ENCODE results near the gene ADGRE3.
"Not testable (repeated sequence)": the region's sequence is repeated elsewhere in the genome, so short reads cannot be mapped to it uniquely, and the experiment has no call there.

Gene ADGRE3

DNA sequence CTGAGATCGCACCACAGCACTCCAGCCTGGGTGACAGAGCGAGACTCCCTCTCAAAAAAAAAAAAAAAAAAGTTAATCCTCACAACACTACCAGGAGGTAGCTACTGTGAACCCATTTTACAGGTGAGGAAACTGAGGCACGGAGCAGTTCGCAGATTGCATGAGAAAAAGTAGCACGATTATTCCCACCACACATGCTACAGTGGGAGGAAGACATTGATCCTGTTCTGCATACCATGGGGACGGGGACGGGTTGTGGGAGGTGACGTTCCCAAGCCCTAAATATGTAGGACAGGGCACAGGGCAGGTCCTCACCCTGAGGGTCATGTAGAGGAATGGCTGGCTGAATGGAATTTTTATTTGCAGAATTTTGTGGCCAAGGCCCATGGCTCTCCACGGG, 68.0 kb downstream of the ADGRE3 start:
- no peaks in the 10 kb centered on the region for H3K27me3 ChIP-seq (ENCODE audit: control insufficient read depth in 2 of 2, insufficient read depth in 2 of 2, low read length in 2 of 2)
- H3K36me3 ChIP-seq (ENCODE audit: control insufficient read depth in 2 of 2, insufficient read depth in 2 of 2, low read length in 2 of 2): no peaks in the 10 kb centered on the region
- H3K4me1 ChIP-seq (ENCODE audit: control insufficient read depth in 2 of 2, insufficient read depth in 2 of 2, low read length in 2 of 2): no peaks in the 10 kb centered on the region
- no peak overlapping the region for H3K9ac ChIP-seq (ENCODE audit: low read depth in 1 of 2, low read length in 2 of 2)
- no peak overlapping the region for H3K4me3 ChIP-seq (ENCODE audit: low read length in 2 of 2)
- H3K9me3 ChIP-seq (ENCODE audit: control insufficient read depth in 2 of 2, low read length in 2 of 2): no peaks in the 10 kb centered on the region
- H3K27ac ChIP-seq (ENCODE audit: low read depth in 2 of 2, low read length in 2 of 2): no peak overlapping the region

DNA sequence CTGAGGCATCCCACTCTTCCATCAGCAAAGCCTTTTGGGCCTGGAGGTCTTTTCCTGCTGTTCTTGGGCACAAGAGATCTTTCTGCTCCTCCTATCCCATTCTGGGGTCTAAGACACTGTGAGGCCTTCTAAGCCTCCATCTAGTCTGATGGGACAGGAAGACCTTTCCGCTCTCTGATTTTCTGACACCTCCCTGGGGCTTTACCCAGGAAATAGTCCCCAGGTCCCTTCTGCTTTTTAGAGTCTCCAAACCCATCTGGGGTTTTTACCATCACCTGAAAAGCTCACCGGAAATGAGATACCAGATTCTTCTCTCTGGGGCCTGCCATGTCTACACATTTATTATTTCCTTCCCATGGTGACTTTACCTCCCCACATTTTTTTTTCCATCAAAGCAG, 70.7 kb downstream of the ADGRE3 start:
- H3K9ac ChIP-seq (ENCODE audit: low read depth in 1 of 2, low read length in 2 of 2): no peak overlapping the region
- no peak overlapping the region for H3K27ac ChIP-seq (ENCODE audit: low read depth in 2 of 2, low read length in 2 of 2)

GRCh38 chr19:14599548-14600147, 75.0 kb downstream of the ADGRE3 start:
- H3K27ac ChIP-seq (ENCODE audit: low read depth in 2 of 2, low read length in 2 of 2): no peak overlapping the region
- no peaks in the 10 kb centered on the region for H3K36me3 ChIP-seq (ENCODE audit: control insufficient read depth in 2 of 2, insufficient read depth in 2 of 2, low read length in 2 of 2)
- no peak overlapping the region for H3K4me3 ChIP-seq (ENCODE audit: low read length in 2 of 2)
- no peaks in the 10 kb centered on the region for H3K27me3 ChIP-seq (ENCODE audit: control insufficient read depth in 2 of 2, insufficient read depth in 2 of 2, low read length in 2 of 2)
- no peaks in the 10 kb centered on the region for H3K4me1 ChIP-seq (ENCODE audit: control insufficient read depth in 2 of 2, insufficient read depth in 2 of 2, low read length in 2 of 2)
- H3K9ac ChIP-seq (ENCODE audit: low read depth in 1 of 2, low read length in 2 of 2): no peak overlapping the region
- H3K9me3 ChIP-seq (ENCODE audit: control insufficient read depth in 2 of 2, low read length in 2 of 2): no peaks in the 10 kb centered on the region

More for the DNA sequence above, 70.7 kb downstream of the ADGRE3 start:
- Histone ChIP-seq H3K27me3 (ENCODE audit: control insufficient read depth in 2 of 2, insufficient read depth in 2 of 2, low read length in 2 of 2) (no peaks in the 10 kb centered on the region), H3K4me3 (ENCODE audit: low read length in 2 of 2) (no peak overlapping the region), H3K4me1 (ENCODE audit: control insufficient read depth in 2 of 2, insufficient read depth in 2 of 2, low read length in 2 of 2) (no peaks in the 10 kb centered on the region), H3K9me3 (ENCODE audit: control insufficient read depth in 2 of 2, low read length in 2 of 2) (no peaks in the 10 kb centered on the region), H3K36me3 (ENCODE audit: control insufficient read depth in 2 of 2, insufficient read depth in 2 of 2, low read length in 2 of 2) (no peaks in the 10 kb centered on the region)

DNA sequence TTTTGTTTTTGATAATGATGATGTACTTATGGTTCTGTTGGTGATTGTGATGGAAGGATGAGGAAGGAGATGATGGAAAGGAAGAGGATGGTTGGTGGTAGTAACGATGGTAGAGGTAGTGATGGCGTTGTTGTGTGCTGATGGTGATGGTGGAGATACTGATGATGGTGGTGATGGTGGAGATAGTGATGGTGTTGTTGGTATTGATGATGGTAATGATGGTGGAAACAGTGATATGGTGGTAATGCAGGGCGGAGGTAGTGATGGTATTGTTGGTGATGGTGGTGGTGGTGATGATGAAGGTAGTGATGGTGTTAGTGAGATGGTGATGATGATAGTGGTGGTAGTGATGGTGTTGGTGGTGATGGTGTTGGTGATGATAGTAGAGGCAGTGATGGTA, 79.1 kb downstream of the ADGRE3 start:
- Histone ChIP-seq H3K9me3 (ENCODE audit: control insufficient read depth in 2 of 2, low read length in 2 of 2) (no peaks in the 10 kb centered on the region), H3K36me3 (ENCODE audit: control insufficient read depth in 2 of 2, insufficient read depth in 2 of 2, low read length in 2 of 2) (no peaks in the 10 kb centered on the region), H3K4me3 (ENCODE audit: low read length in 2 of 2) (no peak overlapping the region), H3K4me1 (ENCODE audit: control insufficient read depth in 2 of 2, insufficient read depth in 2 of 2, low read length in 2 of 2) (no peaks in the 10 kb centered on the region), H3K27me3 (ENCODE audit: control insufficient read depth in 2 of 2, insufficient read depth in 2 of 2, low read length in 2 of 2) (no peaks in the 10 kb centered on the region), H3K27ac (ENCODE audit: low read depth in 2 of 2, low read length in 2 of 2) (no peak overlapping the region), H3K9ac (ENCODE audit: low read depth in 1 of 2, low read length in 2 of 2) (no peak overlapping the region)

DNA sequence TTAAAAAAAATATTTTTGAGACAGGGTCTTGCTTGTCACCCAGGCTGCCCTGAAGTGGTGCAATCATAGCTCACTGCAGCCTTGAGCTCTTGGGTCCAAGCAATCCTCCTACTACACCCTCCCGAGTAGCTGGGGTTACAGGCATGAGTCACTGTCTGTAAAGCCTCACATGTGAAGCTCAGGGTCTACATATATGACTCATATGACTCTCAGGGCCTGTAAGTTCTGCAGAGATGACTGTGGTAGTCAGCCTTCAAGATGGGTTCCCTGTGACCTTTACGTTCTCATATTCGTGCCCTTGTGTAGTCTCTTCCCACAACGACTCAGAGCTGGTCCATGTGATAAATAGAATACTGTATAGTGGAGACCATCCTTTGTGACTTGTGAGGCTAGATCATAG, 85.2 kb downstream of the ADGRE3 start:
- H3K9ac ChIP-seq (ENCODE audit: low read depth in 1 of 2, low read length in 2 of 2); H3K4me3 ChIP-seq (ENCODE audit: low read length in 2 of 2); H3K4me1 ChIP-seq (ENCODE audit: control insufficient read depth in 2 of 2, insufficient read depth in 2 of 2, low read length in 2 of 2); H3K27ac ChIP-seq (ENCODE audit: low read depth in 2 of 2, low read length in 2 of 2); H3K9me3 ChIP-seq (ENCODE audit: control insufficient read depth in 2 of 2, low read length in 2 of 2); H3K27me3 ChIP-seq (ENCODE audit: control insufficient read depth in 2 of 2, insufficient read depth in 2 of 2, low read length in 2 of 2); H3K36me3 ChIP-seq (ENCODE audit: control insufficient read depth in 2 of 2, insufficient read depth in 2 of 2, low read length in 2 of 2): not testable (repeated sequence)

GRCh38 chr19:14585187-14585586, 89.5 kb downstream of the ADGRE3 start:
- not testable (repeated sequence) for H3K9ac ChIP-seq (ENCODE audit: low read depth in 1 of 2, low read length in 2 of 2); H3K27ac ChIP-seq (ENCODE audit: low read depth in 2 of 2, low read length in 2 of 2); H3K4me1 ChIP-seq (ENCODE audit: control insufficient read depth in 2 of 2, insufficient read depth in 2 of 2, low read length in 2 of 2); H3K27me3 ChIP-seq (ENCODE audit: control insufficient read depth in 2 of 2, insufficient read depth in 2 of 2, low read length in 2 of 2); H3K9me3 ChIP-seq (ENCODE audit: control insufficient read depth in 2 of 2, low read length in 2 of 2); H3K36me3 ChIP-seq (ENCODE audit: control insufficient read depth in 2 of 2, insufficient read depth in 2 of 2, low read length in 2 of 2); H3K4me3 ChIP-seq (ENCODE audit: low read length in 2 of 2)

GRCh38 chr19:14584372-14584771, 90.3 kb downstream of the ADGRE3 start:
- H3K4me3 ChIP-seq (ENCODE audit: low read length in 2 of 2); H3K36me3 ChIP-seq (ENCODE audit: control insufficient read depth in 2 of 2, insufficient read depth in 2 of 2, low read length in 2 of 2); H3K27me3 ChIP-seq (ENCODE audit: control insufficient read depth in 2 of 2, insufficient read depth in 2 of 2, low read length in 2 of 2); H3K4me1 ChIP-seq (ENCODE audit: control insufficient read depth in 2 of 2, insufficient read depth in 2 of 2, low read length in 2 of 2); H3K9ac ChIP-seq (ENCODE audit: low read depth in 1 of 2, low read length in 2 of 2); H3K27ac ChIP-seq (ENCODE audit: low read depth in 2 of 2, low read length in 2 of 2); H3K9me3 ChIP-seq (ENCODE audit: control insufficient read depth in 2 of 2, low read length in 2 of 2): not testable (repeated sequence)

DNA sequence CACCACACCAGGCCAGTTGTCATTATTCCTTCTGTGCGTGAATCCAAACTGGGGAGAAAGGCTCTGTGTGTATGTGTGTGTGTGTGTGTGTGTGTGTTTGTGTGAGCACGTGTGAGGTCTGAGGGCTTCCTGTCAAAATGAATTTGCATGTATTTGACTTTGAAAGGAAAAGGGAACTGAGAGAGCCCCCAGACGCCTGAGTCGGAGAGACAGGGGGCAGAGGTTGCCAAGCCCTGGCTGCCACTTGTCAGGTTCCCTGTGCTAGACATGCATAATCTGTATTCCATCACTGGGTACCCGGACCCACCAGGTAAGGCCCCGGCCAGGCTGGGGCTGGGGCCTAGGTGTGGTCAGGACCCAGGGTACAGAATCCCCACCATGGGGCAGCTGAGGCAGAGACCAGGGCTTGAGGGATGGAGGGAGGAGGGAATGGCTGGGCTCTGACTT, 91.7 kb downstream of the ADGRE3 start, which contains the start of gene CLEC17A:
Gene CLEC17A, plus strand, starts transcription at position 191 of the 447 bp plus-strand sequence. Its CDS starts 77 bp downstream, at position 268.
- Histone ChIP-seq H3K9me3 (ENCODE audit: control insufficient read depth in 2 of 2, low read length in 2 of 2) (no peaks in the 10 kb centered on the region), H3K9ac (ENCODE audit: low read depth in 1 of 2, low read length in 2 of 2) (no peak within 1 kb of the TSS), H3K4me3 (ENCODE audit: low read length in 2 of 2) (peak within 1 kb of the TSS in 1 of 2 donors; percentile 26), H3K36me3 (ENCODE audit: control insufficient read depth in 2 of 2, insufficient read depth in 2 of 2, low read length in 2 of 2) (no peaks in the 10 kb centered on the region), H3K27me3 (ENCODE audit: control insufficient read depth in 2 of 2, insufficient read depth in 2 of 2, low read length in 2 of 2) (no peaks in the 10 kb centered on the region), H3K4me1 (ENCODE audit: control insufficient read depth in 2 of 2, insufficient read depth in 2 of 2, low read length in 2 of 2) (no peaks in the 10 kb centered on the region), H3K27ac (ENCODE audit: low read depth in 2 of 2, low read length in 2 of 2) (no peak within 1 kb of the TSS)

DNA sequence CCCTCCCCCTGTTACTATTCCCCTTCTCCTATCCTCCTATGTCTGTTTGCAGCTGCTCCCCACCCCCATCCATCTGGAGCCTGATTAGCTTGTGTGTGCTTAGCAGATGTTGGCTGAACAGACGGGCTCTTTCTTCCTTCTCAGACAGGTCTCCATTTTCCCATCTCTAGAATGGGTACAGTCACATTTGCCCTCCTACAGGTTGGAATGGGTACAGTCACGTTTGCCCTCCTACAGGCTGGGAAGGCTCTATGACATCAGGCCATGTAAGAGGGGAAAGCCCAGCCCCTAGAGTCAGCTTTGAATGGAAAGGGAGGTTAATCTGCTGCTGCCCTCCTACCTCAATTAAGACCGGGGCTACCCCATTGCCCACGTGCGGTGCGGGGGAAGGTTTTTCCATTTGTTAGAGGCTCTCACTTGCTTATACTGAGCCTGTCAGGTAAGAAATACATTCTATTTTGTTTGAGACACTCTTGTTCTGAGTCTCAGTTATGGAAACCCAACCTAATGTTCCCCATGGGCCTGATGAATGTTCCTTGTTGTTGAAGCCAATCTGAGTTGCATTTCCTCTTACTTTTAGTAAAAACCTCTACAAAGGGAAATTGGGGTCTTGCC, 93.9 kb downstream of the ADGRE3 start:
- Histone ChIP-seq H3K9me3 (ENCODE audit: control insufficient read depth in 2 of 2, low read length in 2 of 2) (no peaks in the 10 kb centered on the region), H3K4me1 (ENCODE audit: control insufficient read depth in 2 of 2, insufficient read depth in 2 of 2, low read length in 2 of 2) (no peaks in the 10 kb centered on the region)

DNA sequence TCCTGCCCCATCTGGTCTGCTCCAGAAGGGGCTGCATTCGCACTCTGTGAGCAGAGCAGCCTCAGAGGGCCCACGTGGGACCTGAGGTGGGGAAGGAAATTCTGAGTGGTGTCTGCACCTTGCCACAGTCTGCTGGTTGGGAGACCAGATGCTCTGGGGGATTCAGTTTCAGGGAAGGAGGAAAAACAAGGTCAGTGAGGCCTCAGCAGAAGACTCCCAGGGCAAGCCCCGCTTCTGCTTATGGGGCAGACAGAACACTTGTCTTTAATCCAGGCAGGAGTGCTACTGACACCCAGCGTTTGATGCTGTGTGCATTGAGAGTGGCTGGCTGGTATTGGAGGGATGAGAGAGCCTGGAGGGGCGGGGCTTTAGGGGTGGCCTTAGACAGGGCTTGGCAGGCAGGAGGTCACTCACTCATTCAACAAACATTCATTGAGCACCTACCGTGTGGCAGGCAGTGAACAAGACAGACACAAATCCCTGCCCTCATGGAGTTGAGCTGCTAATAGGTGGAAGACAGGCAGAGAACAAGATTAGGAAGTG, 96.7 kb downstream of the ADGRE3 start:
- Histone ChIP-seq H3K27me3 (ENCODE audit: control insufficient read depth in 2 of 2, insufficient read depth in 2 of 2, low read length in 2 of 2) (no peaks in the 10 kb centered on the region), H3K9me3 (ENCODE audit: control insufficient read depth in 2 of 2, low read length in 2 of 2) (no peaks in the 10 kb centered on the region), H3K36me3 (ENCODE audit: control insufficient read depth in 2 of 2, insufficient read depth in 2 of 2, low read length in 2 of 2) (no peaks in the 10 kb centered on the region), H3K9ac (ENCODE audit: low read depth in 1 of 2, low read length in 2 of 2) (no peak overlapping the region), H3K27ac (ENCODE audit: low read depth in 2 of 2, low read length in 2 of 2) (no peak overlapping the region), H3K4me3 (ENCODE audit: low read length in 2 of 2) (no peak overlapping the region), H3K4me1 (ENCODE audit: control insufficient read depth in 2 of 2, insufficient read depth in 2 of 2, low read length in 2 of 2) (peaks cover 0 to 3% of the 10 kb centered on the region in 2 donors)

More for the DNA sequence above, 93.9 kb downstream of the ADGRE3 start:
- H3K4me3 ChIP-seq (ENCODE audit: low read length in 2 of 2): no peak overlapping the region
- no peak overlapping the region for H3K27ac ChIP-seq (ENCODE audit: low read depth in 2 of 2, low read length in 2 of 2)
- no peak overlapping the region for H3K9ac ChIP-seq (ENCODE audit: low read depth in 1 of 2, low read length in 2 of 2)
- no peaks in the 10 kb centered on the region for H3K36me3 ChIP-seq (ENCODE audit: control insufficient read depth in 2 of 2, insufficient read depth in 2 of 2, low read length in 2 of 2)
- H3K27me3 ChIP-seq (ENCODE audit: control insufficient read depth in 2 of 2, insufficient read depth in 2 of 2, low read length in 2 of 2): no peaks in the 10 kb centered on the region
